Measurements from ENCODE around the gene BABAM2. TPM values are rescaled to one million over a fixed set of nuclear protein-coding genes. Genes with fewer than 3 reads are reported as not detected.

BABAM2 gene
- total and polyA plus RNA-seq, 2 of the 4 experiments (the other 2 are of a cell fraction), result 20.9 to 23.1 TPM

DNA sequence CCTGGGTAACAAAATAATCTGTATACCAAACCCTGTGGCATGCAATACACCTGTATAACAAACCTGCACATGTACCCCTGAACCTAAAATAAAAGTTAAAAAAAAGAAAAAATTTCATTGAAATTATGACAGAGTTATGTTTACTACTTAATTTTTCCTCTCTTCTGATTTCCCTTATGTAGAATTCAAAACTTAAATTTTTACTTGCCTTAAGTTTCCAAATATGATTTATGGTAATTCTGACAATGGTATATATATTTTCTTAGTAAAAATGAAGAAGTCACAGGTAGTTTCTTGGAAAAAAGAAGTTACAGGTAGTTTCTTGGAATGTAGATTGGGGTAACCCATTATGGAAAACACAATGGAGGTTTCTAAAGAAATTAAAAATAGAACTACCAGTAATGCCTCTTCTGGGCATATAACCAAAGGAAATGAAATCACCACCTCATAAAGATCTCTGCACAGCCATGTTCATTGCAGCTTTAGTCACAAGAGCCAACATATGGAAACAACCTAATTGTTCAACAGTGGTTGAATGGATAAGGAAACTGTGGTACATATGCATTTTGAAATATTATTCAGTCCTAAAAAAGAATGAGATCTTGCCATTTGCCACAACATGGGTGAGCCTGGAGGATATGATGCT, 164.9 kb downstream of the BABAM2 start:
- Histone ChIP-seq H3K4me3 (ENCODE audit: insufficient read depth, low read depth, low read length) (no peak overlapping the region), H3K9me3 (ENCODE audit: control insufficient read depth, insufficient read depth, low read length) (no peaks in the 10 kb centered on the region), H2AK9ac (replicated peaks; ENCODE audit: low read depth, low read length, poor library complexity) (no peak overlapping the region), H4K8ac (ENCODE audit: low read depth in 2 of 2, low read length in 2 of 2) (no peak overlapping the region), H3K9me1 (ENCODE audit: insufficient read depth, low read length) (no peaks in the 10 kb centered on the region), H3K14ac (replicated peaks; ENCODE audit: low read depth, low read length) (no peak overlapping the region), H2BK120ac (ENCODE audit: low read depth, low read length) (no peak overlapping the region), H3K23ac (ENCODE audit: low read depth, low read length) (no peak overlapping the region), H4K20me1 (ENCODE audit: insufficient read depth, low read length) (no peaks in the 10 kb centered on the region), H3K18ac (ENCODE audit: low read depth, low read length) (no peak overlapping the region), H3K27me3 (ENCODE audit: control insufficient read depth, insufficient read depth, low read length) (no peaks in the 10 kb centered on the region), H3K36me3 (ENCODE audit: control insufficient read depth, insufficient read depth, low read length) (no peaks in the 10 kb centered on the region), H3K4me1 (ENCODE audit: control insufficient read depth, insufficient read depth, low read length) (peaks cover 2% of the 10 kb centered on the region), H3K9ac (ENCODE audit: low read depth, low read length) (no peak overlapping the region), H4K5ac (ENCODE audit: low read depth, low read length) (no peak overlapping the region), H3K27ac (ENCODE audit: insufficient read depth, low read length) (no peak overlapping the region), H3K79me1 (ENCODE audit: low read depth in 1 of 2, low read length in 2 of 2) (no peaks in the 10 kb centered on the region), H4K91ac (ENCODE audit: insufficient read depth, low read depth, low read length) (no peak overlapping the region), H2AFZ (replicated peaks; ENCODE audit: low read length, poor library complexity) (no peak overlapping the region), H3K56ac (ENCODE audit: extremely low read depth, insufficient read depth, low read length) (no peak overlapping the region), H2AK5ac (ENCODE audit: low read depth, low read length) (no peak overlapping the region), H2BK5ac (ENCODE audit: low read depth, low read length, poor library complexity, severe bottlenecking) (no peak overlapping the region), H3K4me2 (ENCODE audit: low read depth, low read length) (no peak overlapping the region), H2BK20ac (ENCODE audit: low read depth, low read length) (no peak overlapping the region), H3K4ac (ENCODE audit: low read depth, low read length) (no peak overlapping the region), H2BK15ac (ENCODE audit: low read depth, low read length) (no peak overlapping the region)
- TF ChIP-seq POLR2A (IDR thresholded peaks at IDR 0.05; ENCODE audit: low read depth, low read length) (no peak), CHD1 (IDR thresholded peaks at IDR 0.05; ENCODE audit: low read depth, low read length) (no peak), MAFK (IDR thresholded peaks at IDR 0.05; ENCODE audit: low read depth, low read length) (no peak), MAZ (IDR thresholded peaks at IDR 0.05; ENCODE audit: borderline replicate concordance, low read depth, low read length) (no peak), RCOR1 (IDR thresholded peaks at IDR 0.05; ENCODE audit: insufficient replicate concordance, low read length) (no peak), RAD21 (IDR thresholded peaks at IDR 0.05; ENCODE audit: low read length) (no peak), BHLHE40 (IDR thresholded peaks at IDR 0.05; ENCODE audit: low read depth, low read length) (no peak), CEBPB (IDR thresholded peaks at IDR 0.05; ENCODE audit: low read depth, low read length) (no peak), RFX5 (IDR thresholded peaks at IDR 0.05; ENCODE audit: low read depth, low read length) (no peak), SMC3 (IDR thresholded peaks at IDR 0.05; ENCODE audit: low read depth, low read length) (no peak), NFE2L2 (IDR thresholded peaks at IDR 0.05; ENCODE audit: low read depth, low read length) (no peak), FOS (IDR thresholded peaks at IDR 0.05; ENCODE audit: low read depth, low read length) (no peak)
- TF ChIP-seq, protein P1, sequence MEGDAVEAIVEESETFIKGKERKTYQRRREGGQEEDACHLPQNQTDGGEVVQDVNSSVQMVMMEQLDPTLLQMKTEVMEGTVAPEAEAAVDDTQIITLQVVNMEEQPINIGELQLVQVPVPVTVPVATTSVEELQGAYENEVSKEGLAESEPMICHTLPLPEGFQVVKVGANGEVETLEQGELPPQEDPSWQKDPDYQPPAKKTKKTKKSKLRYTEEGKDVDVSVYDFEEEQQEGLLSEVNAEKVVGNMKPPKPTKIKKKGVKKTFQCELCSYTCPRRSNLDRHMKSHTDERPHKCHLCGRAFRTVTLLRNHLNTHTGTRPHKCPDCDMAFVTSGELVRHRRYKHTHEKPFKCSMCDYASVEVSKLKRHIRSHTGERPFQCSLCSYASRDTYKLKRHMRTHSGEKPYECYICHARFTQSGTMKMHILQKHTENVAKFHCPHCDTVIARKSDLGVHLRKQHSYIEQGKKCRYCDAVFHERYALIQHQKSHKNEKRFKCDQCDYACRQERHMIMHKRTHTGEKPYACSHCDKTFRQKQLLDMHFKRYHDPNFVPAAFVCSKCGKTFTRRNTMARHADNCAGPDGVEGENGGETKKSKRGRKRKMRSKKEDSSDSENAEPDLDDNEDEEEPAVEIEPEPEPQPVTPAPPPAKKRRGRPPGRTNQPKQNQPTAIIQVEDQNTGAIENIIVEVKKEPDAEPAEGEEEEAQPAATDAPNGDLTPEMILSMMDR (conservative IDR thresholded peaks at IDR 0.05; ENCODE audit: low read depth, low read length), result no peak
- TF ChIP-seq, protein P2, sequence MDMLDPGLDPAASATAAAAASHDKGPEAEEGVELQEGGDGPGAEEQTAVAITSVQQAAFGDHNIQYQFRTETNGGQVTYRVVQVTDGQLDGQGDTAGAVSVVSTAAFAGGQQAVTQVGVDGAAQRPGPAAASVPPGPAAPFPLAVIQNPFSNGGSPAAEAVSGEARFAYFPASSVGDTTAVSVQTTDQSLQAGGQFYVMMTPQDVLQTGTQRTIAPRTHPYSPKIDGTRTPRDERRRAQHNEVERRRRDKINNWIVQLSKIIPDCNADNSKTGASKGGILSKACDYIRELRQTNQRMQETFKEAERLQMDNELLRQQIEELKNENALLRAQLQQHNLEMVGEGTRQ (IDR thresholded peaks at IDR 0.05; ENCODE audit: low read depth, low read length), result no peak
- in situ Hi-C loops (cut with MboI; ENCODE audit: low sequenced_read_pairs) (no loop called here), dilution Hi-C loops (cut with HindIII; ENCODE audit: low sequenced_read_pairs, unreplicated experiment) (no loop called here), intact Hi-C loops (cut with micrococcal nuclease) (no loop called here)
- peak; percentile 55 for DNase-seq
- no peak for ATAC-seq (ENCODE audit: low read depth)
- POLR2A ChIA-PET (ENCODE audit: unreplicated experiment), result no interaction called here
- CTCF ChIA-PET, result interaction anchor here (1.1 kb wide), 1 partner anchor 15 kb away, joined by 3 read pairs; no protein-coding TSS in a partner anchor
- BruUV-seq (replicated peaks), result no TSS peak
